ENCODE data around the gene DCC.

Gene DCC, protein sequence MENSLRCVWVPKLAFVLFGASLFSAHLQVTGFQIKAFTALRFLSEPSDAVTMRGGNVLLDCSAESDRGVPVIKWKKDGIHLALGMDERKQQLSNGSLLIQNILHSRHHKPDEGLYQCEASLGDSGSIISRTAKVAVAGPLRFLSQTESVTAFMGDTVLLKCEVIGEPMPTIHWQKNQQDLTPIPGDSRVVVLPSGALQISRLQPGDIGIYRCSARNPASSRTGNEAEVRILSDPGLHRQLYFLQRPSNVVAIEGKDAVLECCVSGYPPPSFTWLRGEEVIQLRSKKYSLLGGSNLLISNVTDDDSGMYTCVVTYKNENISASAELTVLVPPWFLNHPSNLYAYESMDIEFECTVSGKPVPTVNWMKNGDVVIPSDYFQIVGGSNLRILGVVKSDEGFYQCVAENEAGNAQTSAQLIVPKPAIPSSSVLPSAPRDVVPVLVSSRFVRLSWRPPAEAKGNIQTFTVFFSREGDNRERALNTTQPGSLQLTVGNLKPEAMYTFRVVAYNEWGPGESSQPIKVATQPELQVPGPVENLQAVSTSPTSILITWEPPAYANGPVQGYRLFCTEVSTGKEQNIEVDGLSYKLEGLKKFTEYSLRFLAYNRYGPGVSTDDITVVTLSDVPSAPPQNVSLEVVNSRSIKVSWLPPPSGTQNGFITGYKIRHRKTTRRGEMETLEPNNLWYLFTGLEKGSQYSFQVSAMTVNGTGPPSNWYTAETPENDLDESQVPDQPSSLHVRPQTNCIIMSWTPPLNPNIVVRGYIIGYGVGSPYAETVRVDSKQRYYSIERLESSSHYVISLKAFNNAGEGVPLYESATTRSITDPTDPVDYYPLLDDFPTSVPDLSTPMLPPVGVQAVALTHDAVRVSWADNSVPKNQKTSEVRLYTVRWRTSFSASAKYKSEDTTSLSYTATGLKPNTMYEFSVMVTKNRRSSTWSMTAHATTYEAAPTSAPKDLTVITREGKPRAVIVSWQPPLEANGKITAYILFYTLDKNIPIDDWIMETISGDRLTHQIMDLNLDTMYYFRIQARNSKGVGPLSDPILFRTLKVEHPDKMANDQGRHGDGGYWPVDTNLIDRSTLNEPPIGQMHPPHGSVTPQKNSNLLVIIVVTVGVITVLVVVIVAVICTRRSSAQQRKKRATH (N-terminal part only)

DNA sequence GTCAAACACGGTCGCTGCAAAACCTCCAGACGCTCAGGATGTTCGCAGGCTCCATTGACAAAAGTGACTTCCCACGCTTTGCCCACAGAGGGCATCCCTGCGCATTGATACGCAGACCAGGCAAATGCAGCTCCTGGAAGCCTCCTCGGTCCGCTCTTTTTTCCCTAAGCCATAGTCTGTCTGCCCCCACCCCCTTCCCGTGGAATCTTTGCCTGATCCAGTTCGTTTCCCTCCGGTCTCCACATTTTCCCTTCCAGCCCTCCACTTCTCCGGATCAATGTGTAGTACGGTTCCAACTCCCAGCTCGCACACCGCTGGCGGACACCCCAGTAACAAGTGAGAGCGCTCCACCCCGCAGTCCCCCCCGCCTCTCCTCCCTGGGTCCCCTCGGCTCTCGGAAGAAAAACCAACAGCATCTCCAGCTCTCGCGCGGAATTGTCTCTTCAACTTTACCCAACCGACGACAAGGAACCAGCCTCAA lies at the start of gene DCC:
Gene DCC (plus strand): TSS at position 307 of the 481 bp plus-strand sequence. CDS start 591 bp downstream, outside the sequence.
- TF ChIP-seq, protein P1, sequence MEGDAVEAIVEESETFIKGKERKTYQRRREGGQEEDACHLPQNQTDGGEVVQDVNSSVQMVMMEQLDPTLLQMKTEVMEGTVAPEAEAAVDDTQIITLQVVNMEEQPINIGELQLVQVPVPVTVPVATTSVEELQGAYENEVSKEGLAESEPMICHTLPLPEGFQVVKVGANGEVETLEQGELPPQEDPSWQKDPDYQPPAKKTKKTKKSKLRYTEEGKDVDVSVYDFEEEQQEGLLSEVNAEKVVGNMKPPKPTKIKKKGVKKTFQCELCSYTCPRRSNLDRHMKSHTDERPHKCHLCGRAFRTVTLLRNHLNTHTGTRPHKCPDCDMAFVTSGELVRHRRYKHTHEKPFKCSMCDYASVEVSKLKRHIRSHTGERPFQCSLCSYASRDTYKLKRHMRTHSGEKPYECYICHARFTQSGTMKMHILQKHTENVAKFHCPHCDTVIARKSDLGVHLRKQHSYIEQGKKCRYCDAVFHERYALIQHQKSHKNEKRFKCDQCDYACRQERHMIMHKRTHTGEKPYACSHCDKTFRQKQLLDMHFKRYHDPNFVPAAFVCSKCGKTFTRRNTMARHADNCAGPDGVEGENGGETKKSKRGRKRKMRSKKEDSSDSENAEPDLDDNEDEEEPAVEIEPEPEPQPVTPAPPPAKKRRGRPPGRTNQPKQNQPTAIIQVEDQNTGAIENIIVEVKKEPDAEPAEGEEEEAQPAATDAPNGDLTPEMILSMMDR (IDR thresholded peaks at IDR 0.05; ENCODE audit: insufficient read depth, low read depth, low read length, missing control alignments), result peak; percentile 38
- H3K4me3 ChIP-seq (ENCODE audit: low read depth, low read length), result no peak within 1 kb of the TSS
- peak; percentile 54 for DNase-seq (ENCODE audit: low read depth)

DNA sequence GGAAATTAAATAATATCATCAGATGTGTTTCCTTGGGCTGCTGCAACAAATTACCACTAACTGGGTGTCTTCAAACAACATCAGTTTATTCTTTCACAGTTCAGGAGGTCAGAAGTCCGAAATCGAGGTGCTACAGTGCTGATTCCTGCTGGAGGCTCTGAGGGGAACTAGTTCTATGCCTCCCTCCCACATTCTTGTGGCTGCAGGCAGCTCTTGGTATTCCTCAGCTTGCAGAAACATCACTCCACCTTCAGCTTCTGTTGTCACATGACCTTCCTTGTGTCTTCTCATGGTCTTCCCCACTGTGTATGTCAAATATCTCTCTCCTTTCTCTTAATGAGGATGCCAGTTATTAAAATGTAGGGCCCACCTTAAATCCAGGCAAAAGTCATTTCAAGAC lies 29.3 kb upstream of the DCC start:
- DNase-seq (ENCODE audit: low read depth), result no peak
- TF ChIP-seq, protein P1 (IDR thresholded peaks at IDR 0.05; ENCODE audit: insufficient read depth, low read depth, low read length, missing control alignments), result no peak

DNA sequence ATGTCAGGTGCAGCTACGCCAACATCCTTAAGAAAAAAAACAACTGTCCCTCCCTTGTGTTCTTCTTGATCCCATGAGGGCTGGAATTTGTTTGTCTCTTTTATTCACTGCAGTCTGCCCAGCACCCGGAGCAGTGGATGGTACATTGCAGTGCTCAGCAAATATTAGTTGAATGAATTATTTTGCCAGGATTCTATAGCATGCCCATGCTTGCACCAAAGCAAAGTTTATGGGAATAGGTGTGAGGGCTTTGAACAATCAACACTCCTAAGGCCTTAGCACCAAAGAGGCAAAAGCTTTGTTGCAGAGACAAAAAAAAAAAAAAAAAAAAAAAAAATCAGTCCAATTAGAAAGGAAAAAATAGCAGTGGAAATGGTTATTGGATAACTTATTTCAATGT lies 28.7 kb upstream of the DCC start:
- TF ChIP-seq, protein P1 (IDR thresholded peaks at IDR 0.05; ENCODE audit: insufficient read depth, low read depth, low read length, missing control alignments), result no peak
- no peak for DNase-seq (ENCODE audit: low read depth)
- no peak overlapping the region for H3K4me3 ChIP-seq (ENCODE audit: low read depth, low read length)

More for the DNA sequence above, 29.3 kb upstream of the DCC start:
- no peak overlapping the region for H3K4me3 ChIP-seq (ENCODE audit: low read depth, low read length)

DNA sequence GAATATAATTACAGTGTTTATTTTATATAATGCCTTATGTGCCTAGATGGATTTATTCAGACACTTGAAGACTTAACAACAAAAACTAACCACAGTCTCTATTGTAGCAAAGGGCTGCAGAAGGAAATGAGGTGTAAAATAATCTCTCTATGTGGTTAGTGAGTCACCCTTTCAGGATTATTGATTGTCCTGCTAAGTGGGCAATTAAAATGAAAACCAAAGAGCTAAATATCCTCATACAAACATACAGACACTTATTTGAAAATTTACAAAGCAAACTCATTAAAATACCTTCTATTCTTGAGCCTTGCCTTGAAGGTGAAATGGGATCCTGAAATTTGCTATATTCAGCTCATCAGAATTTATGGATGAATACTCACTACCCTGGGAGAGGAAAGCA lies 27.7 kb upstream of the DCC start:
- TF ChIP-seq, protein P1 (IDR thresholded peaks at IDR 0.05; ENCODE audit: insufficient read depth, low read depth, low read length, missing control alignments), result no peak
- DNase-seq (ENCODE audit: low read depth), result no peak
- H3K4me3 ChIP-seq (ENCODE audit: low read depth, low read length), result no peak overlapping the region

DNA sequence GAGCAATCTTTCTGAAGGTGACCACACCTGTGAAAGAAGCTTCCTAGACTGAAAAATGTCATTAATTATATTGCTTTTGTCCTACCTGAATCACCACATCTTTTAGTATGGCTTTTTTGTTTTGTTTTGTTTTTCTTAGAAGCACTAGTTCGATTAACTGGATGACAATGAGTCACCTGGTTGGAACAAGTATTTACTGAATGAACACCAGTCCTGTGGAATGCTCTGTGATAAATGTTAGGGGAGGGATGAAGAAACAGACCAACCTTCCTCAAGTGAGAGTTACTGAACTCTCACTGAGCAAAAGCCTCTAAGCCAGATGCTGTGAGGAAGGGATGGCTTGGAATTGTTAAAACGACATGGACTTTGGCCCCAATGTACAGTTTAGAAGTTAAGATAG lies 26.8 kb upstream of the DCC start:
- H3K4me3 ChIP-seq (ENCODE audit: low read depth, low read length), result no peak overlapping the region
- TF ChIP-seq, protein P1 (IDR thresholded peaks at IDR 0.05; ENCODE audit: insufficient read depth, low read depth, low read length, missing control alignments), result no peak
- no peak for DNase-seq (ENCODE audit: low read depth)

DNA sequence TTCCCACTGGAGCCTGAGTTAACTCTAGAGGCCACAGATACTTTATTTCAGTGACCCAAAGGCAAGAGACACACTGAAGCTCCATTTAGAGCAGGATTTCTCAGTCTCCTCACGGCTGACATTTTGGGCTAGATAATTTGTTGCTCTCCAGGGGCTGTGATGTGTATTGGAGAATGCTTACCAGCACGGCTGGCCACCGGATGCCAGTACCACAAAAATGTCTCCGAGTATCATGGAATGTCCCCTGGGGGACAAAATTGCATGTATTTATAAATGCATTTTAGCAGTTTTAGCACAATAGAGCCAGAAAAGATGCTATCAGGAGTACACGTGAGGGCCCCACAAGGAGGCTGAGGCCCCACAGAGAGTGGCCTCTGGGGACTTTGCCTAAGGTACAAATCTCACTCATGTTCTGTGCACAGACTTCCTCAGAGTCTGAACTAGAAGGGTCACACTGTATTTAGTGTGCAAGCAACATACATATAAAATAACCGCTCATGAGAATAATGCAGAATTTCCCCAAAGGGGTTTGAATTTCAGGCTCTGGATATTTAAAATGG lies 20.5 kb upstream of the DCC start:
- no peak for DNase-seq (ENCODE audit: low read depth)
- no peak overlapping the region for H3K4me3 ChIP-seq (ENCODE audit: low read depth, low read length)
- TF ChIP-seq, protein P1 (IDR thresholded peaks at IDR 0.05; ENCODE audit: insufficient read depth, low read depth, low read length, missing control alignments), result no peak

Data from GM12865 (cell line).